Central memory CD8-positive, alpha-beta T cell (primary cell): ENCODE data around the gene IZUMO1.
"Not testable (repeated sequence)": the region's sequence is repeated elsewhere in the genome, so short reads cannot be mapped to it uniquely, and the experiment has no call there.

Source experiments
- ATAC-seq: fragments of 150-1000 bp; cut with Tn5 transposase; replicated peaks from 2 replicates; pipeline ENCODE4 v1.10.0; 2022; ENCODE audit warnings: mild to moderate bottlenecking, moderate FRiP score, moderate number of reproducible peaks; ENCODE audit not compliant: poor library complexity, severe bottlenecking; ENCODE audit errors: extremely low read depth
- DNase-seq, 2 donors: peaks; one replicate each; pipeline ENCODE4 v3.0.0; 2021; ENCODE audit warnings: low spot score in 2 of 2
- H3K27ac Mint-ChIP-seq: one replicate; pipeline ENCODE4 v1.8.0; 2022; ENCODE audit warnings: low read depth, mild to moderate bottlenecking, moderate library complexity, mixed read lengths
- H3K27me3 Mint-ChIP-seq: one replicate; pipeline ENCODE4 v1.8.0; 2022; ENCODE audit warnings: mixed read lengths
- H3K36me3 Mint-ChIP-seq: one replicate; pipeline ENCODE4 v1.8.0; 2022; ENCODE audit warnings: mild to moderate bottlenecking, moderate library complexity, mixed read lengths; ENCODE audit not compliant: insufficient read depth
- H3K4me1 Mint-ChIP-seq: one replicate; pipeline ENCODE4 v1.8.0; 2022; ENCODE audit warnings: mixed read lengths
- H3K4me3 Mint-ChIP-seq: one replicate; pipeline ENCODE4 v1.8.0; 2022; ENCODE audit warnings: mild to moderate bottlenecking, moderate library complexity, mixed read lengths
- H3K9me3 Mint-ChIP-seq: one replicate; pipeline ENCODE4 v1.8.0; 2022; ENCODE audit warnings: mixed read lengths

Gene IZUMO1

DNA sequence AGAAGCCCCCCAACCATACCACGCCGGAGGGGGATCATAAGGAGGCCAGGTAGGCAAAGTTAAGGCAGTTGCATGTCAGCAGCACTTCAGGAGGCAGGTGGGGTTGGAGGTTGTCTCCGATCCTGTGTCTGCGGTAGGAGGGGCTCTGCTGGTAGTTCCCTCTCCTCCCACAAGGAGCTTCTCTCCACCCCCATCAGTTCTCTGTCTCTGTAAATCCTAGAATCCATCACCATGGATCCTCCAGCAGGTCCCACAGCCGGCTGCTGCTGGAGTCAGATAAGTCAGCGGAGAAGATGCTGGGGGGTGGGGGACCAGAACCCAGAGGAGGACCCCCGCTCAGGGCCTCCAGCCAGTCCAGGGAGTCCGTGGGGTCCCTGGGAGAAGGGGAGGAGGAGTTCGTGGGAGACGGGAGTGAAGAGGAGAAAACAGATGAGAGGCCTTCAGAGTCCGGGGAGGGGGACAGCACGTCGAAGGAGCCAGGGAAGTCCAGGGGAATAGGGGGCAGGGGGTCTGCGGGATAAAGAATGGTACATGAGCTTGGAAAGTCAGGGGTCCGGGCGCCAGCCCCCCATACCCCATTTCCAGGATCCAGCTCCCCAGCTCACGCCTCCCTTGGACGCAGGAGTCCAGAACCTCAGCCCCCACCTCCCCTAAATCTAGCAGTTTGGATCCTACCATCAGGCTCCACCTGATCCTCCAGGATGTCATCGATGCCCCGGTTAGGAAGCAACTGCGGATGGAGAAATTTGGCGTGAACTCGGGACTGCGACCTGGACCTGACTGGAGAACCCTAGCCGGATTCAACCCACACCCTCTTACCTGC, 33.5 kb downstream of the IZUMO1 start:
- no peak for ATAC-seq
- Mint-ChIP-seq H3K36me3 (peaks cover 3% of the 10 kb centered on the region), H3K27me3 (no peaks in the 10 kb centered on the region), H3K9me3 (no peaks in the 10 kb centered on the region), H3K4me3 (peak overlapping the region; percentile 77), H3K27ac (no peak overlapping the region), H3K4me1 (peaks cover 24% of the 10 kb centered on the region)
- DNase-seq = no peak

DNA sequence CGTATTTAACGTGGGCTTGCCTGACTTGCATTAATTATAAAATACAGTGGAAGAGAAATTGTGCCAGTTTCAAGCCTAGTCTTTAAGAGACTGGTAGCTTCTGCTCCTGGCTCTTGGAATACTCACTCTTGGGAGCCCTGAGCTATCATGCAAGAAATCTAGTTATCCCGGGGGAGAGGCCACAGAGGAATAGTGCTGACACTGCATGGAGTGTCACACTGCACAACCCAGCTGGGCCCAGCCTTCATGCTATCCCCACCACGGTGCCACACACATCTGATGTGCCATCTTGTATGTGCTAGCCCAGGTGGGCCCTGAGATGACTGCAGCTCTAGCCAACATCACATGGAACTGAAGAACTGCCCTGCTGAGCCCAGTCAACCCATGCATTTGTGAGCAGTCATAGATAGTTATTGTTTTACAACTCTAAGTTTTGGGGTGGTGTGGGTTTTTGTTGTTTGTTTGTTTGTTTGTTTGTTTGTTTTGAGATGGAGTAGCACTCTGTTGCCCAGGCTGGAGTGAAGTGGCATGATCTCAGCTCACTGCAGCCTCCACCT, 35.5 kb downstream of the IZUMO1 start:
- ATAC-seq (no peak), DNase-seq (no peak)
- H3K27ac Mint-ChIP-seq = no peak overlapping the region
- H3K27me3 Mint-ChIP-seq = no peaks in the 10 kb centered on the region
- no peaks in the 10 kb centered on the region for H3K9me3 Mint-ChIP-seq
- peaks cover 3% of the 10 kb centered on the region for H3K36me3 Mint-ChIP-seq
- no peak overlapping the region for H3K4me3 Mint-ChIP-seq
- peaks cover 24% of the 10 kb centered on the region for H3K4me1 Mint-ChIP-seq

DNA sequence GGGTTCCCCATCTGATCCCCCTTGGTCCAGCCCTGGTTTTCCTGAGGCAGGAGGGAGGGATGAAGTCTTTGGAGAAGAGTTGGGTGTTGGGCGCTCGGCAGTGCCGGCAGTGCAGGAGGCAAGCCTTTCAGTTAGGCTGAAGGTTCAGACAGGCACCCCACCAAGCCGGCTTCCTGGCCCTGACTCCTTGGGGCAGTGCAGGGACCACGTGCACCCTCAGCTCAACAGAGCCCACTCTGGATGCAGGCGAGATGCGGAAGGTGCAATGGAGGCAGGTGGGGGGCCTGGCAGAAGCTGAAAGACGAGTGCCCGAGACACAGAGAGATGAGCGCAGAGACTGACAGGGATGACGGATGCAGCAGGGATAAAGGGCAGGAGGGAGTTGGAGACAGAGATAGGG, 38.2 kb downstream of the IZUMO1 start:
- H3K36me3 Mint-ChIP-seq = peaks cover 1% of the 10 kb centered on the region
- no peak for ATAC-seq
- H3K9me3 Mint-ChIP-seq = no peaks in the 10 kb centered on the region
- peaks cover 9% of the 10 kb centered on the region for H3K4me1 Mint-ChIP-seq
- H3K27me3 Mint-ChIP-seq = no peaks in the 10 kb centered on the region
- H3K27ac Mint-ChIP-seq = no peak overlapping the region
- no peak for DNase-seq
- no peak overlapping the region for H3K4me3 Mint-ChIP-seq

GRCh38 chr19:48705431-48705830, 41.3 kb downstream of the IZUMO1 start:
- Mint-ChIP-seq H3K36me3 (peaks cover 3% of the 10 kb centered on the region), H3K4me3 (no peak overlapping the region), H3K9me3 (no peaks in the 10 kb centered on the region), H3K4me1 (no peaks in the 10 kb centered on the region), H3K27ac (no peak overlapping the region), H3K27me3 (no peaks in the 10 kb centered on the region)
- DNase-seq (no peak), ATAC-seq (no peak)

DNA sequence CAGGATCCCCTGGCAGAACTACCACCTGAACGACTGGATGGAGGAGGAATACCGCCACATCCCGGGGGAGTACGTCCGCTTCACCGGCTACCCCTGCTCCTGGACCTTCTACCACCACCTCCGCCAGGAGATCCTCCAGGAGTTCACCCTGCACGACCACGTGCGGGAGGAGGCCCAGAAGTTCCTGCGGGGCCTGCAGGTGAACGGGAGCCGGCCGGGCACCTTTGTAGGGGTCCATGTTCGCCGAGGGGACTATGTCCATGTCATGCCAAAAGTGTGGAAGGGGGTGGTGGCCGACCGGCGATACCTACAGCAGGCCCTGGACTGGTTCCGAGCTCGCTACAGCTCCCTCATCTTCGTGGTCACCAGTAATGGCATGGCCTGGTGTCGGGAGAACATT, 43.4 kb downstream of the IZUMO1 start:
- no peaks in the 10 kb centered on the region for H3K4me1 Mint-ChIP-seq
- no peaks in the 10 kb centered on the region for H3K9me3 Mint-ChIP-seq
- no peak overlapping the region for H3K27ac Mint-ChIP-seq
- no peak overlapping the region for H3K4me3 Mint-ChIP-seq
- DNase-seq = no peak
- ATAC-seq = no peak
- H3K27me3 Mint-ChIP-seq = peaks cover 5% of the 10 kb centered on the region
- peaks cover 3% of the 10 kb centered on the region for H3K36me3 Mint-ChIP-seq

DNA sequence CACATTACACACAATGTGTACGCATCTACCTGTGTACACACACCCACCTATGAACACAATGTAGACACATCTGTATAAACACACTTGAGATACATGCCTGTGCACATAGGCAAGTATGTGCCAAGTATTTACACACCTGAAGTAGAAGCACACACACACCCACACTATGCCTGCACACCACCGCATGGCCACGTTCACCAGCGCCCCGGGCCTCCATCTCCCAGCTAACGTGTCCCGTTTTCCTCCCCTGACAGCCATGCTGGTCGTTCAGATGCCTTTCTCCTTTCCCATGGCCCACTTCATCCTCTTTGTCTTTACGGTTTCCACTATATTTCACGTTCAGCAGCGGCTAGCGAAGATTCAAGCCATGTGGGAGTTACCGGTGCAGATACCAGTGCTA, 44.0 kb downstream of the IZUMO1 start:
- no peak for ATAC-seq
- Mint-ChIP-seq H3K9me3 (no peaks in the 10 kb centered on the region), H3K27ac (no peak overlapping the region), H3K27me3 (peaks cover 11% of the 10 kb centered on the region), H3K4me1 (no peaks in the 10 kb centered on the region), H3K36me3 (peaks cover 3% of the 10 kb centered on the region), H3K4me3 (no peak overlapping the region)
- no peak for DNase-seq

DNA sequence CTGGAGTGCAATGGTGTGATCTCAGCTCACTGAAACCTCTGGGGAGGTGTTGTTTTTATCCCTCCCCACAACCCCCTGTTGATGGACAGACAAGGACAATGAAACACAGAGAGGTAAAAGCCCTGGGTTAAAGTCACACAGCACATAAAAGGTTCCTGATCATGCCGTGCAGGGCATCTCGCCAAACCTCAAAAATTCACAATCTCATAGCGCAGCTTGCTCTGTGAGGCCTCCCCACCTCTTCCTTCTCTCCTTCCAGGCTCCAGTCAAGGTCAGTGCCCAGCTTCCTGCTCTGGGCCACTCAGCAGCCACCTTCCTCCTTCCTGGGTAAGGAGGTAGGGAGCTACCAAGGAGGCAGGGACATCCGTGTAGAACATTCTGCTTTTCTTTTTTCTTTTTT, 48.7 kb downstream of the IZUMO1 start:
- ATAC-seq (no peak), DNase-seq (no peak)
- Mint-ChIP-seq H3K9me3 (no peaks in the 10 kb centered on the region), H3K4me1 (peaks cover 11% of the 10 kb centered on the region), H3K4me3 (no peak overlapping the region), H3K27ac (no peak overlapping the region), H3K36me3 (peaks cover 2% of the 10 kb centered on the region), H3K27me3 (peaks cover 27% of the 10 kb centered on the region)

GRCh38 chr19:48696353-48697010, 50.2 kb downstream of the IZUMO1 start:
- Mint-ChIP-seq H3K27ac (peak overlapping the region; percentile 55), H3K27me3 (peaks cover 27% of the 10 kb centered on the region), H3K4me3 (peak overlapping the region; percentile 62), H3K36me3 (no peaks in the 10 kb centered on the region), H3K9me3 (no peaks in the 10 kb centered on the region), H3K4me1 (peaks cover 11% of the 10 kb centered on the region)
- ATAC-seq (no peak), DNase-seq (no peak)

DNA sequence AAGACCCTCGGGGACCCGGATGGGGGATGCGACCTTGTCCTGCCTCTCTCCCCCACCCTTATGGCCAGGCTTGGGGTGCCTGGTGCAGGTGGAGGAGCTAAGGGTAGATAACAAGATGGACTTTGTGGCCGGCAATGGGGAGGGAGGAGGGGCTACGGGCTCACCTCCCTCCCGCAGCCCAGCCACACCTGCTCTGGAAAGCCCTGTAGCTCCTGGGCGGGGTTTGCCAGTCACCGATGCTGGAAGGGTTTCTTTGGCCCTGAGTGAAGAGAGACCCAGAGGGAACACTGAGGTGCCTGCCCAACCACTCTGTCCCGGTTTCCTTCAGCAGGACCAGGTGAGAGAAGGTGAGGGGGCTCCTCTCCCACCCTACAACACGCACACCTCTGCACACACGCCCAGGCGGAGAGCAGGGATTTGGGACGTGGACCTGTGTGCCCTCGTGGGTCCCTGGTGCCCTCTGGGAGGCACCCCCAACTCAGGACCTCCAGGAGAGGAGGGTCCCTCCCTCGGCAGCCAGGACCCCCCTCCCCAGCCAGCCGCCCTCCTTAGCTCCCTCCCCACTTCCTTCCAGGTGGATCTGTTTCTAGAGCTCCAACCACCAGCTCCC, 50.9 kb downstream of the IZUMO1 start, which contains the start of gene FUT2:
FUT2 (plus strand) TSS at position 229 of the 610 bp plus-strand sequence. CDS start 6,986 bp downstream, outside the sequence.
- Mint-ChIP-seq H3K27me3 (peaks cover 27% of the 10 kb centered on the region), H3K4me1 (peaks cover 11% of the 10 kb centered on the region), H3K27ac (peak within 1 kb of the TSS; percentile 55), H3K36me3 (no peaks in the 10 kb centered on the region), H3K4me3 (peak within 1 kb of the TSS; percentile 62), H3K9me3 (no peaks in the 10 kb centered on the region)
- DNase-seq (no peak), ATAC-seq (no peak)

GRCh38 chr19:48693629-48694028, 53.1 kb downstream of the IZUMO1 start:
- not testable (repeated sequence) for H3K4me3 Mint-ChIP-seq, H3K36me3 Mint-ChIP-seq, H3K27ac Mint-ChIP-seq, H3K9me3 Mint-ChIP-seq, ATAC-seq, DNase-seq
- Mint-ChIP-seq H3K27me3 (peaks cover 25% of the 10 kb centered on the region), H3K4me1 (peaks cover 11% of the 10 kb centered on the region)
